Activated naive CD4-positive, alpha-beta T cell treated with anti-CD3 and anti-CD28 coated beads, Interleukin-2, amount 10 ng/mL, durations not matched to agents 7 days and 5 days (primary cell): ENCODE measurements around the gene RAD51D.
"Not testable (repeated sequence)": the region's sequence is repeated elsewhere in the genome, so short reads cannot be mapped to it uniquely, and the experiment has no call there.

Source experiments
- CTCF ChIA-PET: fragments of 350-600 bp; sonication (Branson Sonifier 250); formaldehyde crosslinking; loops from one replicate; lab custom pipeline; 2021; ENCODE audit warnings: antibody characterized with exemption; lab: Charles Lee
- DNase-seq: peaks from one replicate; pipeline ENCODE4 v3.0.0-alpha.2; 2020
- H3K27ac Mint-ChIP-seq: one replicate; pipeline ENCODE4 v1.8.0; 2021; ENCODE audit warnings: mild to moderate bottlenecking, moderate library complexity, mixed read lengths
- H3K27me3 Mint-ChIP-seq: one replicate; pipeline ENCODE4 v1.8.0; 2021; ENCODE audit warnings: mild to moderate bottlenecking, mixed read lengths
- H3K36me3 Mint-ChIP-seq: one replicate; pipeline ENCODE4 v1.8.0; 2021; ENCODE audit warnings: mixed read lengths
- H3K4me1 Mint-ChIP-seq: one replicate; pipeline ENCODE4 v1.8.0; 2021; ENCODE audit warnings: mixed read lengths
- H3K4me3 Mint-ChIP-seq: one replicate; pipeline ENCODE4 v1.8.0; 2021; ENCODE audit warnings: mild to moderate bottlenecking, moderate library complexity, mixed read lengths
- H3K9me3 Mint-ChIP-seq: one replicate; pipeline ENCODE4 v1.8.0; 2021; ENCODE audit warnings: mixed read lengths

Gene RAD51D

GRCh38 chr17:35045458-35045979 lies 74.1 kb downstream of the RAD51D start:
- CTCF ChIA-PET = interaction anchor here (1.0 to 1.6 kb wide), 2 partner anchors 13 to 75 kb away, joined by 3 to 4 read pairs; no protein-coding TSS in a partner anchor
- not testable (repeated sequence) for DNase-seq, H3K9me3 Mint-ChIP-seq, H3K27me3 Mint-ChIP-seq
- peaks cover 22% of the 10 kb centered on the region for H3K36me3 Mint-ChIP-seq
- peaks cover 46% of the 10 kb centered on the region for H3K4me1 Mint-ChIP-seq
- peak overlapping the region; percentile 68 for H3K4me3 Mint-ChIP-seq
- H3K27ac Mint-ChIP-seq = peak overlapping the region; percentile 95

- H3K9me3 Mint-ChIP-seq = peaks cover 2% of the 10 kb centered on the region
- CTCF ChIA-PET = no interaction called here
- no peaks in the 10 kb centered on the region for H3K27me3 Mint-ChIP-seq
- H3K36me3 Mint-ChIP-seq = peaks cover 21% of the 10 kb centered on the region
- peaks cover 38% of the 10 kb centered on the region for H3K4me1 Mint-ChIP-seq
- no peak overlapping the region for H3K27ac Mint-ChIP-seq
- no peak overlapping the region for H3K4me3 Mint-ChIP-seq
- no peak for DNase-seq
Measured at GRCh38 chr17:35044181-35044580, 75.5 kb downstream of the RAD51D start.
